HEK293T (cell line): ENCODE measurements around the gene RPL6.

ENCODE experiments used
- FOXA1 ChIP-seq: fragments of 450-650 bp; IDR thresholded peaks from 2 replicates; pipeline ENCODE4 v1.6.1; 2016; ENCODE audit warnings: mild to moderate bottlenecking
- FOXM1 ChIP-seq: fragments of 450-650 bp; IDR thresholded peaks from 2 replicates; pipeline ENCODE4 v1.6.1; 2017; ENCODE audit warnings: mild to moderate bottlenecking, borderline replicate concordance
- LEF1 ChIP-seq: fragments of 450-650 bp; IDR thresholded peaks from 2 replicates; pipeline ENCODE4 v1.6.1; 2017; ENCODE audit warnings: mild to moderate bottlenecking, borderline replicate concordance
- ZNF384 ChIP-seq: fragments of 450-650 bp; IDR thresholded peaks from 2 replicates; pipeline ENCODE4 v1.6.1; 2016

GRCh38 chr12:112380663-112381405, 28.6 kb downstream of the RPL6 start:
- TF ChIP-seq ZNF384 (no peak), FOXA1 (no peak), LEF1 (no peak), FOXM1 (no peak)
